Natural killer cell (primary cell): Measurements from ENCODE around the gene ZDHHC1. TPM values are rescaled to one million over a fixed set of nuclear protein-coding genes. Genes with fewer than 3 reads are reported as not detected.

Experiments used
- ATAC-seq, 3 donors: fragments of 150-1000 bp in 2 of 3; fragments of 200-7000 bp in 1 of 3; cut with Tn5 transposase; 1 replicate in 1 of 3; 2 replicates in 2 of 3; pipeline ENCODE4 v1.10.0; 2021; ENCODE audit warnings: mild to moderate bottlenecking in 2 of 3, moderate library complexity in 2 of 3
- DNase-seq, 2 donors: peaks; one replicate each; pipeline versions ENCODE4 v3.0.0 to v3.0.0-alpha.2; 2013 to 2021; ENCODE audit warnings: mixed read lengths in 1 of 2
- H3K27ac ChIP-seq: one replicate; pipeline ENCODE4 v1.5.1; 2013; ENCODE audit warnings: mild to moderate bottlenecking, low read length
- H3K27me3 ChIP-seq: one replicate; pipeline ENCODE4 v1.6.1; 2013; ENCODE audit warnings: low read length; ENCODE audit not compliant: control insufficient read depth, insufficient read depth
- H3K36me3 ChIP-seq: one replicate; pipeline ENCODE4 v1.6.1; 2013; ENCODE audit warnings: low read length; ENCODE audit not compliant: control insufficient read depth, insufficient read depth
- H3K4me1 ChIP-seq: one replicate; pipeline ENCODE4 v1.6.1; 2013; ENCODE audit warnings: low read length; ENCODE audit not compliant: control insufficient read depth, insufficient read depth
- H3K4me3 ChIP-seq: one replicate; pipeline ENCODE4 v1.5.1; 2013; ENCODE audit warnings: low read length
- H3K9me3 ChIP-seq: one replicate; pipeline ENCODE4 v1.6.1; 2013; ENCODE audit warnings: low read length; ENCODE audit not compliant: control insufficient read depth, insufficient read depth
- H3K27ac Mint-ChIP-seq, 2 donors: one replicate each; pipeline ENCODE4 v1.8.0; 2022; ENCODE audit warnings: mild to moderate bottlenecking in 2 of 2, mixed read lengths in 2 of 2, moderate library complexity in 1 of 2
- H3K27me3 Mint-ChIP-seq, 2 donors: one replicate each; pipeline ENCODE4 v1.8.0; 2022; ENCODE audit warnings: low read depth in 2 of 2, mixed read lengths in 2 of 2
- H3K36me3 Mint-ChIP-seq: one replicate; pipeline ENCODE4 v1.8.0; 2022; ENCODE audit warnings: mixed read lengths
- H3K4me1 Mint-ChIP-seq, 2 donors: one replicate each; pipeline ENCODE4 v1.8.0; 2022; ENCODE audit warnings: mixed read lengths in 2 of 2
- H3K4me3 Mint-ChIP-seq: one replicate; pipeline ENCODE4 v1.8.0; 2022; ENCODE audit warnings: mild to moderate bottlenecking, moderate library complexity, mixed read lengths
- H3K9me3 Mint-ChIP-seq, 2 donors: one replicate each; pipeline ENCODE4 v1.8.0; 2022; ENCODE audit warnings: mixed read lengths in 2 of 2
- WGBS: methylation state at CpG from one replicate; pipeline ENCODE4 v1.1.7; 2013; ENCODE audit warnings: missing lambda C conversion rate; ENCODE audit not compliant: insufficient coverage; 5-methylcytosine and 5-hydroxymethylcytosine counted together
- intact Hi-C: fragments of 100-400 bp; cut with micrococcal nuclease; formaldehyde crosslinking; loops from one replicate; pipeline ENCODE4 v1.14.2; 2022
- total RNA-seq, 4 donors: library from RNA; stranded (reverse); fragments of 120-200 nt in 1 of 4; gene quantifications; one replicate each; pipeline versions ENCODE4 v1.2.3 to v1.2.4, GENCODE V29; 2013 to 2022
- TF ChIP-seq, protein P1 (sequence below): fragments of 200-600 bp; IDR thresholded peaks from one replicate; pipeline ENCODE4 v1.8.0; 2022; ENCODE audit warnings: antibody characterized with exemption

Gene ZDHHC1
- total RNA-seq, 3 donors from 2014 or later (not counting 1 experiment from before 2014, with no cell fraction given): 0.88 to 2.5 (median 1.8) TPM

GRCh38 chr16:67423611-67424260 is 7.5 kb upstream of the ZDHHC1 start:
- no peak for ATAC-seq

DNA sequence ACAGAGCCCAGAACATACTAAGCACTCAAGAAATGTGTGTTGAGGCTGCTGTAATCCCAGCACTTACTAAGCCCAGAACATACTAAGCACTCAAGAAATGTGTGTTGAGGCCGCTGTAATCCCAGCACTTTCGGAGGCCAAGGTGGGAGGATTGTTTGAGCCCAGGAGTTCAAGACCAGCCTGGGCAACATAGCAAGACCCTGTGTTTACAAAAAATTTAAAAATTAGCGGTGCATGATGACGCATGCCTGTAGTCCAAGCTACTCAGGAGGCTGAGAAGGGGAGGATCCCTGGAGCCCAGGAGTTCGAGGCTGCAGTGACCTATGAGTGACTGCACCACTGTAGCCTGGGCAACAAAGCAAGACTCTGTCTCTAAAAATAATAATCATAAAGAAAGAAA is 6.7 kb upstream of the ZDHHC1 start:
- no peak for ATAC-seq
- H3K27me3 ChIP-seq: peaks cover 5% of the 10 kb centered on the region

More at GRCh38 chr16:67423611-67424260, 7.5 kb upstream of the ZDHHC1 start:
- H3K4me3 ChIP-seq: no peak overlapping the region
- Mint-ChIP-seq H3K36me3 (no peaks in the 10 kb centered on the region), H3K4me1 (no peaks in the 10 kb centered on the region), H3K27me3 (peaks cover 23 to 35% of the 10 kb centered on the region in 2 donors), H3K4me3 (no peak overlapping the region), H3K9me3 (no peaks in the 10 kb centered on the region), H3K27ac (no peak overlapping the region)
- WGBS: 67% methylated on average over 7 of the region's 9 CpGs
- no peak for DNase-seq
- no peaks in the 10 kb centered on the region for H3K4me1 ChIP-seq
- no peaks in the 10 kb centered on the region for H3K36me3 ChIP-seq
- TF ChIP-seq, protein P1, sequence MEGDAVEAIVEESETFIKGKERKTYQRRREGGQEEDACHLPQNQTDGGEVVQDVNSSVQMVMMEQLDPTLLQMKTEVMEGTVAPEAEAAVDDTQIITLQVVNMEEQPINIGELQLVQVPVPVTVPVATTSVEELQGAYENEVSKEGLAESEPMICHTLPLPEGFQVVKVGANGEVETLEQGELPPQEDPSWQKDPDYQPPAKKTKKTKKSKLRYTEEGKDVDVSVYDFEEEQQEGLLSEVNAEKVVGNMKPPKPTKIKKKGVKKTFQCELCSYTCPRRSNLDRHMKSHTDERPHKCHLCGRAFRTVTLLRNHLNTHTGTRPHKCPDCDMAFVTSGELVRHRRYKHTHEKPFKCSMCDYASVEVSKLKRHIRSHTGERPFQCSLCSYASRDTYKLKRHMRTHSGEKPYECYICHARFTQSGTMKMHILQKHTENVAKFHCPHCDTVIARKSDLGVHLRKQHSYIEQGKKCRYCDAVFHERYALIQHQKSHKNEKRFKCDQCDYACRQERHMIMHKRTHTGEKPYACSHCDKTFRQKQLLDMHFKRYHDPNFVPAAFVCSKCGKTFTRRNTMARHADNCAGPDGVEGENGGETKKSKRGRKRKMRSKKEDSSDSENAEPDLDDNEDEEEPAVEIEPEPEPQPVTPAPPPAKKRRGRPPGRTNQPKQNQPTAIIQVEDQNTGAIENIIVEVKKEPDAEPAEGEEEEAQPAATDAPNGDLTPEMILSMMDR: no peak
- intact Hi-C loops: no loop called here
- H3K27me3 ChIP-seq: peaks cover 10% of the 10 kb centered on the region
- no peaks in the 10 kb centered on the region for H3K9me3 ChIP-seq
- no peak overlapping the region for H3K27ac ChIP-seq

DNA sequence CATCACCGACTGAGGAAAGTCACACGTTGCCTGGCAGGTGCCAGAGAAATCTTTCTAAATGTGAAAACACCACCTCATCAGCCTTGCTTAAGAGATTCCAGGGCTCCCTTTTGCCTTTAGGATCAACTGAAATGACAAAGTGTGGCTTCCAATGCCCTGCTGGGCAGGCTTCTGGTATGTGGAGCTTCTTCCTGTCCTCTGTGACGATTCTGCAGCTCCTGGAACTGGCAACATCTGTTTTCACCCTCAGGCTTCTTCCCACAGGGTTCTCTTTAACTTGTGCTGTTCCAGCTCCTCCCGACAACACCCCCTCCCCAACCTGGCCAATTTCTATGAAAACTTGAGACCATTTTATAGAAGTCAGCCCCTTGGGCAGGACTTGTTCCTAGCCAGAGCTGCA is 4.8 kb upstream of the ZDHHC1 start:
- Histone ChIP-seq H3K9me3 (no peaks in the 10 kb centered on the region), H3K27me3 (peaks cover 5% of the 10 kb centered on the region), H3K36me3 (no peaks in the 10 kb centered on the region), H3K27ac (no peak overlapping the region), H3K4me1 (peaks cover 4% of the 10 kb centered on the region), H3K4me3 (no peak overlapping the region)
- Mint-ChIP-seq H3K9me3 (no peaks in the 10 kb centered on the region), H3K4me1 (peaks cover 6% of the 10 kb centered on the region in 2 donors), H3K4me3 (no peak overlapping the region), H3K27ac (no peak overlapping the region), H3K36me3 (no peaks in the 10 kb centered on the region), H3K27me3 (peaks cover 14 to 31% of the 10 kb centered on the region in 2 donors)
- ATAC-seq (no peak), DNase-seq (no peak)
- TF ChIP-seq, protein P1: no peak
- intact Hi-C loops: no loop called here
- WGBS: 81% methylated on average over 4 of the region's 4 CpGs

More for the DNA sequence above, 6.7 kb upstream of the ZDHHC1 start:
- H3K27ac ChIP-seq: no peak overlapping the region
- Mint-ChIP-seq H3K27ac (no peak overlapping the region), H3K27me3 (peaks cover 19 to 33% of the 10 kb centered on the region in 2 donors), H3K4me3 (no peak overlapping the region), H3K4me1 (no peaks in the 10 kb centered on the region), H3K9me3 (no peaks in the 10 kb centered on the region), H3K36me3 (no peaks in the 10 kb centered on the region)
- TF ChIP-seq, protein P1: no peak
- H3K4me3 ChIP-seq: no peak overlapping the region
- H3K9me3 ChIP-seq: no peaks in the 10 kb centered on the region
- DNase-seq: no peak
- H3K4me1 ChIP-seq: no peaks in the 10 kb centered on the region
- no peaks in the 10 kb centered on the region for H3K36me3 ChIP-seq
- WGBS: 93% methylated on average over 5 of the region's 5 CpGs
- intact Hi-C loops: no loop called here

DNA sequence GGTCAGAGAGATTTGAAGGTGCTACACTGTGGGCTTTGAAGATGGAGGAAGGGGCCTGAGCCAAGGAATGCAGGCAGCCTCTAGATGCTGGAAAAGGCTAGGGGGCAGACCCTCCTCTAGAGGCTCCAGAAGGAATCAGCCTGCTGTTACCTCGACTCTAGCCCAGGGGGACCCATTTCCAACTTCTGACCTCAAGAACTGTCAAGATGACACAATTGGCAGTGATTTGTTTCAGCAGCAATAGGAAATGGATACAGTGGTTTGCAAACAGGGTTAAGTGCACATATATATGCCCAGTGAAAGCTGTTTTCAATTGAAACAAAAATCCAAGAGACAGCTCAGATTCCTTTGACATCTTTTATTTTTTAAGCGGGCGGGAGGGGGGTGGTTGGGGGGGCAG is 3.7 kb upstream of the ZDHHC1 start:
- H3K36me3 Mint-ChIP-seq: no peaks in the 10 kb centered on the region
- no peaks in the 10 kb centered on the region for H3K9me3 Mint-ChIP-seq
- WGBS: 67% methylated on average over 1 of the region's 3 CpGs
- Histone ChIP-seq H3K36me3 (no peaks in the 10 kb centered on the region), H3K27me3 (peaks cover 2% of the 10 kb centered on the region), H3K4me3 (no peak overlapping the region), H3K27ac (no peak overlapping the region), H3K4me1 (peaks cover 8% of the 10 kb centered on the region), H3K9me3 (no peaks in the 10 kb centered on the region)
- no peak for DNase-seq
- ATAC-seq: no peak
- H3K27ac Mint-ChIP-seq: no peak overlapping the region
- TF ChIP-seq, protein P1: no peak
- peaks cover 6 to 11% of the 10 kb centered on the region in 2 donors for H3K4me1 Mint-ChIP-seq
- no peak overlapping the region for H3K4me3 Mint-ChIP-seq
- intact Hi-C loops: no loop called here
- H3K27me3 Mint-ChIP-seq: peaks cover 18 to 31% of the 10 kb centered on the region in 2 donors
